GM18951 (cell line): ENCODE measurements around the gene SPRYD4.
"Not testable (repeated sequence)": the region's sequence is repeated elsewhere in the genome, so short reads cannot be mapped to it uniquely, and the experiment has no call there.

Source experiments
- POLR2A ChIP-seq: IDR thresholded peaks from 4 replicates; pipeline ENCODE4 v1.6.1; 2011; ENCODE audit warnings: mild to moderate bottlenecking; ENCODE audit not compliant: insufficient read length, insufficient read depth; ENCODE audit errors: extremely low read depth
- in situ Hi-C: fragments of 300-500 bp; cut with MboI; formaldehyde crosslinking; loops from one replicate; pipeline ENCODE4 v1.12.0; 2022; ENCODE audit warnings: low sequenced_read_pairs, mixed read lengths, inconsistent platforms; ENCODE audit not compliant: unreplicated experiment

SPRYD4 gene

GRCh38 chr12:56488041-56488955 is 19.9 kb downstream of the SPRYD4 start, which contains the start of gene GLS2:
Gene GLS2, minus strand, starts transcription at chr12:56488161. Its CDS starts 43 bp downstream, at chr12:56488118.
- no peak for TF ChIP-seq POLR2A
- in situ Hi-C loops, result no loop called here

- TF ChIP-seq POLR2A, result no peak
- in situ Hi-C loops, result no loop called here
Observed at GRCh38 chr12:56490360-56490759, 22.0 kb downstream of the SPRYD4 start.

GRCh38 chr12:56493409-56494105 is 25.2 kb downstream of the SPRYD4 start:
- in situ Hi-C loops, result not testable (repeated sequence)

- in situ Hi-C loops, result not testable (repeated sequence)
Observed at GRCh38 chr12:56494106-56494415, 25.7 kb downstream of the SPRYD4 start.

- in situ Hi-C loops, result not testable (repeated sequence)
Observed at GRCh38 chr12:56494481-56494880, 26.1 kb downstream of the SPRYD4 start.

- in situ Hi-C loops, result not testable (repeated sequence)
Observed at GRCh38 chr12:56496704-56497103, 28.3 kb downstream of the SPRYD4 start.

GRCh38 chr12:56498126-56498902 is 29.9 kb downstream of the SPRYD4 start:
- in situ Hi-C loops, result not testable (repeated sequence)

GRCh38 chr12:56499452-56499851 is 31.1 kb downstream of the SPRYD4 start:
- in situ Hi-C loops, result not testable (repeated sequence)

- in situ Hi-C loops, result loop anchor here (25.0 kb wide), 1 partner anchor 487 kb away; a partner anchor contains a TSS
Observed at GRCh38 chr12:56499879-56500278, 31.5 kb downstream of the SPRYD4 start.

- in situ Hi-C loops, result loop anchor here (5.0 to 25.0 kb wide), 3 partner anchors 54 to 477 kb away; a partner anchor contains a TSS
- no peak for TF ChIP-seq POLR2A
Observed at GRCh38 chr12:56510786-56511185, 42.4 kb downstream of the SPRYD4 start.

- in situ Hi-C loops, result loop anchor here (5.0 to 25.0 kb wide), 3 partner anchors 51 to 473 kb away; a partner anchor contains a TSS
Observed at GRCh38 chr12:56514014-56514318, 45.6 kb downstream of the SPRYD4 start.

GRCh38 chr12:56517854-56518253 is 49.5 kb downstream of the SPRYD4 start:
- in situ Hi-C loops, result loop anchor here (10.0 to 25.0 kb wide), 2 partner anchors 47 to 469 kb away; a partner anchor contains a TSS
- TF ChIP-seq POLR2A, result no peak

GRCh38 chr12:56518570-56518969 is 50.2 kb downstream of the SPRYD4 start:
- in situ Hi-C loops, result loop anchor here (10.0 to 25.0 kb wide), 2 partner anchors 46 to 469 kb away; a partner anchor contains a TSS
- TF ChIP-seq POLR2A, result no peak

GRCh38 chr12:56520048-56520447 is 51.7 kb downstream of the SPRYD4 start:
- in situ Hi-C loops, result loop anchor here (25.0 kb wide), 1 partner anchor 467 kb away; a partner anchor contains a TSS
- TF ChIP-seq POLR2A, result no peak
